Measurements from ENCODE around the gene POR. TPM values are rescaled to one million over a fixed set of nuclear protein-coding genes. Genes with fewer than 3 reads are reported as not detected.
"Not testable (repeated sequence)": the region's sequence is repeated elsewhere in the genome, so short reads cannot be mapped to it uniquely, and the experiment has no call there.

POR gene
- total RNA-seq, 4 donors from 2014 or later, result 37.8 to 71.4 (median 63.6) TPM

DNA sequence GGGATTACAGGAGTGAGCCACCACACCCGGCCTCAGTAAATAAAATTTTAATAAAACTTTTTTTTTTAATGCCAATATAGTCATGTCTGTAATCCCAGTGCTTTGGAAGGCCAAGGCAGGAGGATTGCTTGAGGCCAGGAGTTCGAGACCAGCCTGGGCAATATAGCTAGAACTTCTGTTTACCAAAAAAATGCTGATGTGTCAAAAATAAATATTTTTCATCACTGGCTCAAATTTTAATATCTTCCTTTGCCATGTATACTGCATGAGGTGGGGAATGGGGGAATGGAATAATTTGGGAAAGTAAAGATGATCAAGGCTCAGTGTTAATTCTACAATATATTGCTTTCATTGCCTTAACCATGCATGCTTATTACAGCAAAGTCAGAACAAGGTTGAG is 46.8 kb upstream of the POR start:
- intact Hi-C loops (cut with DNase I), result no loop called here
- Histone ChIP-seq H3K4me1 (peaks cover 6 to 23% (median 17%) of the 10 kb centered on the region in 4 donors), H3K4me3 (no peak overlapping the region), H3K9me3 (no peaks in the 10 kb centered on the region), H3K36me3 (no peaks in the 10 kb centered on the region), H3K27ac (replicated peaks in 1 of 4) (no peak overlapping the region), H3K27me3 (peaks cover 0 to 9% (median 0%) of the 10 kb centered on the region in 4 donors)
- 98% methylated on average over 2 of the region's 2 CpGs for WGBS
- TF ChIP-seq POLR2A (IDR thresholded peaks at IDR 0.05; ENCODE audit: low read depth), result no peak
- no peak for TF ChIP-seq POLR2AphosphoS5 (IDR thresholded peaks at IDR 0.05)
- TF ChIP-seq EP300 (IDR thresholded peaks at IDR 0.05), result no peak
- TF ChIP-seq, protein P1, sequence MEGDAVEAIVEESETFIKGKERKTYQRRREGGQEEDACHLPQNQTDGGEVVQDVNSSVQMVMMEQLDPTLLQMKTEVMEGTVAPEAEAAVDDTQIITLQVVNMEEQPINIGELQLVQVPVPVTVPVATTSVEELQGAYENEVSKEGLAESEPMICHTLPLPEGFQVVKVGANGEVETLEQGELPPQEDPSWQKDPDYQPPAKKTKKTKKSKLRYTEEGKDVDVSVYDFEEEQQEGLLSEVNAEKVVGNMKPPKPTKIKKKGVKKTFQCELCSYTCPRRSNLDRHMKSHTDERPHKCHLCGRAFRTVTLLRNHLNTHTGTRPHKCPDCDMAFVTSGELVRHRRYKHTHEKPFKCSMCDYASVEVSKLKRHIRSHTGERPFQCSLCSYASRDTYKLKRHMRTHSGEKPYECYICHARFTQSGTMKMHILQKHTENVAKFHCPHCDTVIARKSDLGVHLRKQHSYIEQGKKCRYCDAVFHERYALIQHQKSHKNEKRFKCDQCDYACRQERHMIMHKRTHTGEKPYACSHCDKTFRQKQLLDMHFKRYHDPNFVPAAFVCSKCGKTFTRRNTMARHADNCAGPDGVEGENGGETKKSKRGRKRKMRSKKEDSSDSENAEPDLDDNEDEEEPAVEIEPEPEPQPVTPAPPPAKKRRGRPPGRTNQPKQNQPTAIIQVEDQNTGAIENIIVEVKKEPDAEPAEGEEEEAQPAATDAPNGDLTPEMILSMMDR (IDR thresholded peaks at IDR 0.05), result no peak
- DNase-seq (ENCODE audit: extremely low spot score), result no peak

DNA sequence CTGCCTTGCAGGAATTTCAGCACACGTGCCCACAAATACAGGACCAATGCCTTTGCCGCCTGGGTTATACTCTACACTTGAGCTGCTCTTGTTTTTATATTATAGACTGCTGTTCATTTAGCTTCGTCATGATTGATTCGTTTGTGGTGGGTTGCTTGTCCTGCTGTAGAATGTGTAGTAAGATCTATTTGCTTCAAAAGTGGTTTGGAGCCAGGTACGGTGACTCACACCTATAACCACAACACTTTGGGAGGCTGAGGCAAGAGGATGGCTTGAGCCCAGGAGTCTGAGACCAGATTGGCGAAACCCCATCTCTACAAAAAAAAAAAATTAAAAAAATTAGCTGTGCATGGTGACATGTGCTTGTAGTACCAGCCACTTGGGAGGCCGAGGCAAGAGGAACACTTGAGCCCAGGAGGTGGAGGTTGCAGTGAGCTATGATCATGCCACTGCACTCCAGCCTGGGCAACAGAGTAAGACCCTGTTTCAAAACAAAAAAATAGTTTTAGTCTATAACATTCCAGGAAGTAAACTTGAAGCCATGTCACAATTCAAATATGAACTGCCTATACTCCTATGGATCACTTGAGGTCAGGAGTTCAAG is 45.1 kb upstream of the POR start:
- intact Hi-C loops (cut with DNase I), result no loop called here
- TF ChIP-seq, protein P1 (IDR thresholded peaks at IDR 0.05), result no peak
- no peak for TF ChIP-seq EP300 (IDR thresholded peaks at IDR 0.05)
- no peak for TF ChIP-seq POLR2AphosphoS5 (IDR thresholded peaks at IDR 0.05)
- TF ChIP-seq POLR2A (IDR thresholded peaks at IDR 0.05; ENCODE audit: low read depth), result no peak
- 76% methylated on average over 7 of the region's 7 CpGs for WGBS

DNA sequence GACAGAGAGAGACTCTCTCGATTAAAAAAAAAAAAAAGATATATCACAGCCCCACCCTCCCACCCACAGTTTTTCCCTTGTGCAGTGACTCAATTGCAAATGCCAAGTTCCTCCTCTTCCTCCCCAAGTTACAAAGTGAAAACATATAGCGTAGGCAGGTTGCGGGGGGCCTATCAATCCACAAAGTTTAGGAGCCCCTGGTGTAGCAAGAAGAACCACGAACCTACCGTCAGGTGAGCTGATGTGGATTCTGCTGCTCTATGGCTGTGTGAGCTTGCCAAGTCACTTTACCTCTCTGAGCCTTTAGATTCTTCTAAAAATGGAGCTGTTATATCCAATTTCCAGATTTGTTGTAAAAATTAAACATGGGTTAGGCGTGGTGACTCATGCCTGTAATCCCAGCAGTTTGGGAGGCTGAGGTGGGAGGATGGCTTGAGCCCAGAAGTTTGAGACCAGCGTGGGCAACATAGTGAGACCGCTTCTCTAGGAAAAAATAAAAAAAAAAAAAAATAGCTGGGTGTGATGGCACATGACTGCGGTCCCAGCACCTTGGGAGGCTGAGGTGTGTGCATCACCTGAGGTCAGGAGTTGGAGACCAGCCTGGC is 44.3 kb upstream of the POR start:
- Histone ChIP-seq H3K4me3 (no peak overlapping the region), H3K27me3 (peaks cover 0 to 9% (median 0%) of the 10 kb centered on the region in 4 donors), H3K36me3 (no peaks in the 10 kb centered on the region), H3K27ac (replicated peaks in 1 of 4) (no peak overlapping the region), H3K4me1 (peaks cover 6 to 23% (median 17%) of the 10 kb centered on the region in 4 donors), H3K9me3 (no peaks in the 10 kb centered on the region)
- intact Hi-C loops (cut with DNase I), result no loop called here
- WGBS, result 82% methylated on average over 9 of the region's 9 CpGs
- no peak for DNase-seq (ENCODE audit: extremely low spot score)
- no peak for TF ChIP-seq EP300 (IDR thresholded peaks at IDR 0.05)
- no peak for TF ChIP-seq POLR2A (IDR thresholded peaks at IDR 0.05; ENCODE audit: low read depth)
- TF ChIP-seq, protein P1 (IDR thresholded peaks at IDR 0.05), result no peak
- TF ChIP-seq POLR2AphosphoS5 (IDR thresholded peaks at IDR 0.05), result no peak

More for the DNA sequence above, 45.1 kb upstream of the POR start:
- Histone ChIP-seq H3K36me3 (no peaks in the 10 kb centered on the region), H3K9me3 (no peaks in the 10 kb centered on the region), H3K27me3 (peaks cover 0 to 9% (median 0%) of the 10 kb centered on the region in 4 donors), H3K4me1 (peaks cover 6 to 23% (median 17%) of the 10 kb centered on the region in 4 donors), H3K27ac (replicated peaks in 1 of 4) (no peak overlapping the region), H3K4me3 (no peak overlapping the region)
- DNase-seq (ENCODE audit: extremely low spot score), result no peak

DNA sequence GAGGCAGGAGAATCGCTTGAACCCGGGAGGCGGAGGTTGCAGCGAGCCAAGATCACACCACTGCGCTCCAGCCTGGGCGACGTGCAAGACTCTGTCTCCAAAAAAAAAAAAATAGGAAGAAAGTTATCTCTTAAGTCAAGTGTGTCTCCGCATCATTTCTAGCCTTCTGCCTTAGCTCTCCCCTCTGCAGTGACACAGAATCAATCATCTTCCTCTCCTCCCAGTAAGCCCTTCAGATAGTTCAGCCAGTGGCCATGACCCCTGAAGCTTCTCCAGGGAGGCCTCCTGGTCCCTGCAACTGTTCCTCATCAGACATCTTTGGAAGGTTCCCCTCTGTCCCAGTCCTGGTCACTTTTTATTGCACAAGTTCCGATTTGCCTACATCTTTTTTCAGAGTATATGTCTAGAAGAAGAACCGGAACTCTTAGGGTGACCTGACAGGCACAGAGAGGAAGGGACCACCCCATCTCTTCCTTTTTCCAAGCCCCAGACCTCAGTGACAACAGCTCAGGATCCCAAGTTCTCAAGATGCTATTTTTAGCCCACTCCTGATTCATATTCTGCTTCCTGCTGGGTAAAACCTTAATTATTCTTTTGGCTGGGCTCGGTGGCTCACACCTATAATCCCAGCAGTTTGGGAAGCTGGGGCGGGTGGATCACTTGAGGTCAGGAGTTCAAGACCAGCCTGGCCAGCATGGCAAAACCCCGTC is 42.7 kb upstream of the POR start:
- peak overlapping the region in 3 of 4 donors; percentile 28 to 54 (median 33) for H3K27ac ChIP-seq (replicated peaks in 1 of 4)
- intact Hi-C loops (cut with DNase I), result no loop called here

DNA sequence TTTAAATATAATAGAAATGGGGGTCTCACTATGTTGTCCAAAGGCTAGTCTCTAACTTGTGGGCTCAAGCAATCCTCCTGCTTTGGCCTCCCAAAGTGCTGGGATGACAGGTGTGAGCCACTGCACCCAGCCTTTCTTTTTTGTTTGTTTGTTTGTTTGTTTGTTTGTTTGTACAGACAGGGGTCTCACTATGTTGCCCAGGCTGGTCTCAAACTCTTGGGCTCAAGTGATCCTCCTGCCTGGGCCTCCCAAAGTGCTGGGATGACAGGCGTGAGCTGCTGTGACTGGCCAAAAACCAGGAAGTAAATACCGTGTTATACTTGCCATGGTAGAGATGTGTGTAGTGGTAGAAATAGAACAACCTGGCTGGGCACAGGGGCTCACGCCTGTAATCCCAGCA is 40.8 kb upstream of the POR start:
- H3K4me3 ChIP-seq; DNase-seq (ENCODE audit: extremely low spot score); H3K36me3 ChIP-seq; intact Hi-C loops (cut with DNase I); H3K27me3 ChIP-seq; H3K27ac ChIP-seq (replicated peaks in 1 of 4); H3K9me3 ChIP-seq: not testable (repeated sequence)
- WGBS, result 84% methylated on average over 3 of the region's 3 CpGs
- peaks cover 8 to 22% (median 16%) of the 10 kb centered on the region in 4 donors for H3K4me1 ChIP-seq

More for the DNA sequence above, 42.7 kb upstream of the POR start:
- no peak overlapping the region for H3K4me3 ChIP-seq
- 56% methylated on average over 13 of the region's 13 CpGs for WGBS
- H3K4me1 ChIP-seq, result peaks cover 0 to 13% (median 8%) of the 10 kb centered on the region in 4 donors
- TF ChIP-seq POLR2A (IDR thresholded peaks at IDR 0.05; ENCODE audit: low read depth) (no peak), POLR2AphosphoS5 (IDR thresholded peaks at IDR 0.05) (no peak), EP300 (IDR thresholded peaks at IDR 0.05) (no peak)
- TF ChIP-seq, protein P1 (IDR thresholded peaks at IDR 0.05), result no peak
- H3K27me3 ChIP-seq, result no peaks in the 10 kb centered on the region
- H3K9me3 ChIP-seq, result no peaks in the 10 kb centered on the region
- no peak for DNase-seq (ENCODE audit: extremely low spot score)
- H3K36me3 ChIP-seq, result no peaks in the 10 kb centered on the region

All from esophagus muscularis mucosa (tissue), 4 donors.